Activated CD4-positive, alpha-beta memory T cell treated with anti-CD3 and anti-CD28 coated beads, Interleukin-2, amount 10 ng/mL, durations not matched to agents 7 days and 5 days (primary cell): Measurements from ENCODE around the gene ELL. TPM values are rescaled to one million over a fixed set of nuclear protein-coding genes. Genes with fewer than 3 reads are reported as not detected.

Source experiments
- CTCF ChIA-PET: fragments of 350-600 bp; sonication (Branson Sonifier 250); formaldehyde crosslinking; loops from one replicate; lab custom pipeline; 2021; ENCODE audit warnings: antibody characterized with exemption, inconsistent platforms; lab: Charles Lee
- POLR2A ChIA-PET: fragments of 350-600 bp; sonication (Branson Sonifier 250); formaldehyde crosslinking; loops from one replicate; lab custom pipeline; 2021; ENCODE audit warnings: antibody characterized with exemption; lab: Charles Lee
- DNase-seq: peaks from one replicate; pipeline ENCODE4 v3.0.0-alpha.2; 2020
- H3K27ac Mint-ChIP-seq: one replicate; pipeline ENCODE4 v1.8.0; 2021; ENCODE audit warnings: mild to moderate bottlenecking, mixed read lengths
- H3K27me3 Mint-ChIP-seq: one replicate; pipeline ENCODE4 v1.8.0; 2021; ENCODE audit warnings: mixed read lengths
- H3K36me3 Mint-ChIP-seq: one replicate; pipeline ENCODE4 v1.8.0; 2021; ENCODE audit warnings: low read depth, mixed read lengths
- H3K4me1 Mint-ChIP-seq: one replicate; pipeline ENCODE4 v1.8.0; 2021; ENCODE audit warnings: mixed read lengths
- H3K4me3 Mint-ChIP-seq: one replicate; pipeline ENCODE4 v1.8.0; 2021; ENCODE audit warnings: mild to moderate bottlenecking, mixed read lengths
- H3K9me3 Mint-ChIP-seq: one replicate; pipeline ENCODE4 v1.8.0; 2021; ENCODE audit warnings: mixed read lengths
- total RNA-seq, 2 experiments: library from RNA; stranded (reverse); gene quantifications; one replicate each; pipeline ENCODE4 v1.2.3, GENCODE V29; 2021

ELL gene
- total RNA-seq, 2 experiments from 2014 or later = 26.2 to 26.3 TPM

GRCh38 chr19:18470787-18471186 lies 51.1 kb downstream of the ELL start:
- ChIA-PET POLR2A (interaction anchor here (0.8 to 2.1 kb wide), 4 partner anchors 36 to 118 kb away, joined by 3 to 7 read pairs (median 4); partner anchors contain the start of gene REX1BD), CTCF (interaction anchor here (1.0 to 4.8 kb wide), 10 partner anchors 10 to 376 kb away, joined by 3 to 39 read pairs (median 5); partner anchors contain the start of genes ELL and REX1BD)
- no peak overlapping the region for H3K4me3 Mint-ChIP-seq
- DNase-seq = no peak
- H3K9me3 Mint-ChIP-seq = no peaks in the 10 kb centered on the region
- peaks cover 35% of the 10 kb centered on the region for H3K4me1 Mint-ChIP-seq
- no peaks in the 10 kb centered on the region for H3K27me3 Mint-ChIP-seq
- H3K36me3 Mint-ChIP-seq = peaks cover 2% of the 10 kb centered on the region
- no peak overlapping the region for H3K27ac Mint-ChIP-seq

- no peaks in the 10 kb centered on the region for H3K9me3 Mint-ChIP-seq
- H3K4me1 Mint-ChIP-seq = peaks cover 26% of the 10 kb centered on the region
- POLR2A ChIA-PET = interaction anchor here (1.0 to 2.1 kb wide), 6 partner anchors 25 to 120 kb away, joined by 3 to 7 read pairs (median 4); partner anchors contain the start of genes ELL and REX1BD
Observed at GRCh38 chr19:18469069-18469846, 52.6 kb downstream of the ELL start.

GRCh38 chr19:18468517-18468916 lies 53.4 kb downstream of the ELL start:
- H3K27me3 Mint-ChIP-seq = no peaks in the 10 kb centered on the region
- CTCF ChIA-PET = interaction anchor here (0.6 to 4.8 kb wide), 6 partner anchors 13 to 120 kb away, joined by 3 to 39 read pairs (median 4); partner anchors contain the start of genes ELL and REX1BD
- peaks cover 20% of the 10 kb centered on the region for H3K4me1 Mint-ChIP-seq
- peaks cover 12% of the 10 kb centered on the region for H3K36me3 Mint-ChIP-seq
- peak overlapping the region; percentile 58 for H3K27ac Mint-ChIP-seq
- no peaks in the 10 kb centered on the region for H3K9me3 Mint-ChIP-seq
- POLR2A ChIA-PET = interaction anchor here (1.2 to 1.5 kb wide), 2 partner anchors 25 to 121 kb away, joined by 3 to 4 read pairs; no protein-coding TSS in a partner anchor
- H3K4me3 Mint-ChIP-seq = no peak overlapping the region
- DNase-seq = no peak

More at GRCh38 chr19:18469069-18469846, 52.6 kb downstream of the ELL start:
- Mint-ChIP-seq H3K4me3 (no peak overlapping the region), H3K36me3 (peaks cover 12% of the 10 kb centered on the region), H3K27ac (no peak overlapping the region), H3K27me3 (no peaks in the 10 kb centered on the region)
- CTCF ChIA-PET = interaction anchor here (0.6 to 4.8 kb wide), 17 partner anchors 13 to 378 kb away, joined by 3 to 39 read pairs (median 4); partner anchors contain the start of genes ELL, KXD1, REX1BD and UBA52
- DNase-seq = peak; percentile 68

- ChIA-PET CTCF (interaction anchor here (1.2 to 3.8 kb wide), 3 partner anchors 26 to 121 kb away, joined by 4 to 20 read pairs (median 5); partner anchors contain the start of gene REX1BD), POLR2A (interaction anchor here (1.2 kb wide), 1 partner anchor 121 kb away, joined by 3 read pairs; no protein-coding TSS in a partner anchor)
- Mint-ChIP-seq H3K4me1 (peaks cover 17% of the 10 kb centered on the region), H3K36me3 (peaks cover 13% of the 10 kb centered on the region), H3K4me3 (no peak overlapping the region), H3K27ac (peak overlapping the region; percentile 58), H3K27me3 (no peaks in the 10 kb centered on the region), H3K9me3 (no peaks in the 10 kb centered on the region)
- DNase-seq = no peak
Observed at GRCh38 chr19:18467978-18468377, 53.9 kb downstream of the ELL start.

- POLR2A ChIA-PET = interaction anchor here (0.8 kb wide), 1 partner anchor 366 kb away, joined by 3 read pairs; the partner anchor contains the start of gene UPF1
Observed at GRCh38 chr19:18466354-18466753, 55.5 kb downstream of the ELL start.

GRCh38 chr19:18465964-18466339 lies 55.9 kb downstream of the ELL start:
- H3K4me1 Mint-ChIP-seq = peaks cover 18% of the 10 kb centered on the region
- H3K4me3 Mint-ChIP-seq = no peak overlapping the region
- peaks cover 22% of the 10 kb centered on the region for H3K36me3 Mint-ChIP-seq
- DNase-seq = no peak
- no peaks in the 10 kb centered on the region for H3K9me3 Mint-ChIP-seq
- POLR2A ChIA-PET = no interaction called here
- H3K27ac Mint-ChIP-seq = no peak overlapping the region
- H3K27me3 Mint-ChIP-seq = no peaks in the 10 kb centered on the region
- CTCF ChIA-PET = interaction anchor here (1.1 kb wide), 1 partner anchor 14 kb away, joined by 4 read pairs; no protein-coding TSS in a partner anchor

More at GRCh38 chr19:18466354-18466753, 55.5 kb downstream of the ELL start:
- DNase-seq = no peak
- H3K4me1 Mint-ChIP-seq = peaks cover 18% of the 10 kb centered on the region
- CTCF ChIA-PET = interaction anchor here (1.1 kb wide), 1 partner anchor 15 kb away, joined by 4 read pairs; no protein-coding TSS in a partner anchor
- H3K4me3 Mint-ChIP-seq = no peak overlapping the region
- no peaks in the 10 kb centered on the region for H3K9me3 Mint-ChIP-seq
- H3K27ac Mint-ChIP-seq = no peak overlapping the region
- H3K36me3 Mint-ChIP-seq = peaks cover 19% of the 10 kb centered on the region
- no peaks in the 10 kb centered on the region for H3K27me3 Mint-ChIP-seq

- Mint-ChIP-seq H3K4me1 (peaks cover 18% of the 10 kb centered on the region), H3K27me3 (no peaks in the 10 kb centered on the region), H3K27ac (no peak overlapping the region), H3K36me3 (peaks cover 22% of the 10 kb centered on the region), H3K9me3 (no peaks in the 10 kb centered on the region), H3K4me3 (no peak overlapping the region)
- CTCF ChIA-PET = no interaction called here
- POLR2A ChIA-PET = no interaction called here
- no peak for DNase-seq
Observed at GRCh38 chr19:18465214-18465963, 56.5 kb downstream of the ELL start.

- peaks cover 17% of the 10 kb centered on the region for H3K4me1 Mint-ChIP-seq
- H3K27ac Mint-ChIP-seq = no peak overlapping the region
- H3K4me3 Mint-ChIP-seq = no peak overlapping the region
- peaks cover 22% of the 10 kb centered on the region for H3K36me3 Mint-ChIP-seq
- H3K9me3 Mint-ChIP-seq = no peaks in the 10 kb centered on the region
- POLR2A ChIA-PET = no interaction called here
- H3K27me3 Mint-ChIP-seq = no peaks in the 10 kb centered on the region
- DNase-seq = no peak
- CTCF ChIA-PET = no interaction called here
Observed at GRCh38 chr19:18464646-18465045, 57.2 kb downstream of the ELL start.

- Mint-ChIP-seq H3K4me1 (peaks cover 11% of the 10 kb centered on the region), H3K36me3 (peaks cover 22% of the 10 kb centered on the region), H3K9me3 (no peaks in the 10 kb centered on the region), H3K27me3 (no peaks in the 10 kb centered on the region), H3K4me3 (no peak overlapping the region), H3K27ac (no peak overlapping the region)
- DNase-seq = no peak
- ChIA-PET POLR2A (interaction anchor here (1.2 kb wide), 1 partner anchor 35 kb away, joined by 4 read pairs; no protein-coding TSS in a partner anchor), CTCF (interaction anchor here (0.7 to 2.6 kb wide), 15 partner anchors 8 to 182 kb away, joined by 3 to 13 read pairs (median 4); partner anchors contain the start of genes KXD1, REX1BD and UBA52)
Observed at GRCh38 chr19:18461471-18461870, 60.4 kb downstream of the ELL start.

- POLR2A ChIA-PET = interaction anchor here (1.5 kb wide), 1 partner anchor 15 kb away, joined by 3 read pairs; no protein-coding TSS in a partner anchor
- Mint-ChIP-seq H3K9me3 (no peaks in the 10 kb centered on the region), H3K27me3 (no peaks in the 10 kb centered on the region), H3K27ac (no peak overlapping the region), H3K4me3 (no peak overlapping the region), H3K36me3 (peaks cover 25% of the 10 kb centered on the region), H3K4me1 (peaks cover 11% of the 10 kb centered on the region)
- CTCF ChIA-PET = interaction anchor here (1.2 to 2.2 kb wide), 6 partner anchors 10 to 111 kb away, joined by 3 to 9 read pairs (median 6); partner anchors contain the start of gene UBA52
- no peak for DNase-seq
Observed at GRCh38 chr19:18460900-18461299, 61.0 kb downstream of the ELL start.

GRCh38 chr19:18457483-18458331 lies 64.2 kb downstream of the ELL start:
- Mint-ChIP-seq H3K36me3 (peaks cover 13% of the 10 kb centered on the region), H3K9me3 (no peaks in the 10 kb centered on the region), H3K27me3 (no peaks in the 10 kb centered on the region), H3K4me1 (peaks cover 3% of the 10 kb centered on the region), H3K27ac (no peak overlapping the region), H3K4me3 (no peak overlapping the region)
- no peak for DNase-seq
- CTCF ChIA-PET = no interaction called here
- POLR2A ChIA-PET = interaction anchor here (1.0 kb wide), 2 partner anchors 12 to 114 kb away, joined by 3 read pairs; partner anchors contain the start of gene UBA52
